HG02970 (cell line): Measurements from ENCODE around the gene POLR2E.
"Not testable (repeated sequence)": the region's sequence is repeated elsewhere in the genome, so short reads cannot be mapped to it uniquely, and the experiment has no call there.

ENCODE experiments used
- ATAC-seq: cut with Tn5 transposase; IDR thresholded peaks from one replicate; pipeline ENCODE4 v1.9.1; 2021; ENCODE audit warnings: mild to moderate bottlenecking, moderate library complexity, moderate number of reproducible peaks; ENCODE audit not compliant: unreplicated experiment, low FRiP score

POLR2E gene

GRCh38 chr19:1126984-1127760 is 32.0 kb upstream of the POLR2E start:
- ATAC-seq: no peak

- no peak for ATAC-seq
These were observed 30.7 kb upstream of the POLR2E start for GRCh38 chr19:1125601-1126467.

- ATAC-seq: no peak
These were observed 28.9 kb upstream of the POLR2E start for GRCh38 chr19:1123885-1124677.

- ATAC-seq: no peak
These were observed 28.2 kb upstream of the POLR2E start for GRCh38 chr19:1123381-1123780.

GRCh38 chr19:1122972-1123363 is 27.8 kb upstream of the POLR2E start:
- no peak for ATAC-seq

GRCh38 chr19:1122021-1122971 is 27.1 kb upstream of the POLR2E start:
- ATAC-seq: no peak

GRCh38 chr19:1121395-1121794 is 26.2 kb upstream of the POLR2E start:
- no peak for ATAC-seq

- no peak for ATAC-seq
These were observed 24.5 kb upstream of the POLR2E start for GRCh38 chr19:1119475-1120217.

- no peak for ATAC-seq
These were observed 23.8 kb upstream of the POLR2E start for GRCh38 chr19:1118999-1119398.

- no peak for ATAC-seq
These were observed 22.5 kb upstream of the POLR2E start for GRCh38 chr19:1117654-1118053.

- no peak for ATAC-seq
These were observed 21.8 kb upstream of the POLR2E start for GRCh38 chr19:1116726-1117581.

- no peak for ATAC-seq
These were observed 20.7 kb upstream of the POLR2E start for GRCh38 chr19:1115646-1116420.

- ATAC-seq: not testable (repeated sequence)
These were observed 19.6 kb upstream of the POLR2E start for GRCh38 chr19:1114728-1115127.

- no peak for ATAC-seq
These were observed 18.9 kb upstream of the POLR2E start for GRCh38 chr19:1113986-1114483.

- no peak for ATAC-seq
These were observed 18.1 kb upstream of the POLR2E start for GRCh38 chr19:1113030-1113985.
